Activated CD4-positive, alpha-beta T cell treated with anti-CD3 and anti-CD28 coated beads, Interleukin-2, Interleukin-6, amounts not matched to agents 100 ng/mL and 50 ng/mL, durations not matched to agents 16 hours and 8 hours (primary cell): ENCODE results near the gene NUDT5.
A peak's percentile ranks its signal among the peaks of the same experiment; 100 is the strongest.
"Not testable (repeated sequence)": the region's sequence is repeated elsewhere in the genome, so short reads cannot be mapped to it uniquely, and the experiment has no call there.

Experiments used
- DNase-seq: peaks from one replicate; pipeline ENCODE4 v3.0.0-alpha.2; 2020

Gene NUDT5

DNA sequence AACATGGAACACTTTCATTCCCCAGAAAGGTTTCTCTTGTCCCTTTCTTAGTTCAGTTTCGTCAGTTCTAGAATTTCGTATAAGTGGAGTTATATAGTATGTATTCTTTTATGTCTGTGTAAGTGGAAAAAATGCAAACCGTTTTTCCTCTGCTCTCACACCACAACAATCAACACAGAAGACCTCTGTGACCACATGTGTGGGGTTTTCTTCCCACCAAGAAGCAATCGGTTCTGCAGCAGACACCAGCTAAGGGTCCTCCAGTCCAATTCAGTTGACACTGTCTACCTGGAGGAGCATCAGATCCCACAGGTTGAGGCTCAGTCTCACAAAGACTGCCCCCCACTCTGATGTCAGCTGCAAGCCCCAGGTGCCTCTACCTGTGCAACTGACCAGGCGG, 6.5 kb upstream of the NUDT5 start:
- DNase-seq = no peak

GRCh38 chr10:12201543-12201942, 5.9 kb upstream of the NUDT5 start:
- DNase-seq = peak; percentile 70

DNA sequence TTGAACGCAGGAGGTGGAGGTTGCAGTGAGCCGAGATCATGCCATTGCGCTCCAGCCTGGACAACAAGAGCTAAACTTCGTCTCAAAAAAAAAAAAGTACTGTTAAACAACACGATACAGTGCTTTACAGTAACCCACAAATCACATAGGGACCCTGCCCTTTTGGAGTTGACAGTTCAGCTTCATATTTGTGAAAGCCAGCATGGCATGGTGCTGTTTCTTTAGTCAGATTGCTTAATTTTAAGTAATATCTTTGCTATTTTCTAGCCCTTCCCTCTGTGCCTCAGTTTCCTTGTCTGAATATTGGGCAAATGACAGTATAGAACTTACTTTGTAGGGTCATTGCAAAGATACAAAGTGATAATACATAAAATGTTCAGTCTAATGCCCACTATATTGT, 5.2 kb upstream of the NUDT5 start:
- DNase-seq = no peak

DNA sequence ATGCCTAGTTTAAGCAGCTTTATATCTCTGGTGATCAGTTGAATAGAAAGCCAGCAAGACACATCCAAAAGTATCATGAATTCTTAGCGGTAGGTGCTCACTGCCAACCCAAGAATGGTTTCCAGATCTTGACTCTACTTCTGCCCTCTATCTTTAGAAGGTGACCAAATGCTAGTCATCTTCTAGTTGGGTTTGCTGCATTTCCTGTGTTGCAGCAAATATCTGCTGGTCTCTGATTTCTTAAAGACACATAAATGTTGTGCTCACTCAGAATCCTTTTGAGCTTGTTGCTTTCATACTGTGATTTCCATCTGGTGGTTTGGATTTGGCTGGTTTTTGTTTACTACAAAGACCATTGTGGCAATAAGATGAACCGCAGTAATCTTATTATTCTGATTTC, 2.5 kb upstream of the NUDT5 start:
- peak; percentile 39 for DNase-seq

DNA sequence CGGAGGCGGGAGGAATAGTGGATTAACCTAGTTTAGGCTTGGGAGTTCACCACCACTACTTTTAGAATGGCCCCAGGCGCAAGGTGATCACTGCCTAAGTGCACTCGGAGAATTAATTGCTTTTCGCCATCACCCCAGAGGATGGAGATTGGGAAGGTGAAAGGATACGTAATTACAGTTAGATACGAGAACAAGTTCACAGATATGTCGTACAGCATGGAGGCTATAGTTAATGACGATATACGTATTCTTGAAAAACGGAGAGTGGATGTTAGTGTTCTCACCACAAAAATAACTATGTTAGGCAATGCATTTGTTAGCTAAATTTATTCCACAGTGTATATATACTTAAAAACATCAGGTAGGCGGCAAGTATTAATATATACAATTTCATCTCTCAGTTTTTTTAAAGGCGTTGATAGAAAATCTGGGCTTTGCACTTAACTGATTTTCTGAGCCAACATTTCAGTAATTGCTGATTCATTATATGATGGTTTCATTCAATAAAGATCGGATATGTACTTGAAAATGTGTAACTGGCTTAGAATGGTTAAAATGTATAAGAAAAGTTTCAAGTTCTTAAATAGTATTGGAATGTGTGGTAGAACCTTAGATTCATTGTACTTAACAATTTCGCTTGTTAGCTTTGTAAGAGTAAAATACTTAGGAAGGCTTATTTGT, 980 bp upstream of the NUDT5 start:
- no peak for DNase-seq

- no peak for DNase-seq
Observed at GRCh38 chr10:12195281-12195602, 449 bp downstream of the NUDT5 start.

- DNase-seq = peak; percentile 52
Observed at GRCh38 chr10:12194752-12195271, 879 bp downstream of the NUDT5 start.

GRCh38 chr10:12193193-12193592, 2.5 kb downstream of the NUDT5 start:
- no peak for DNase-seq

DNA sequence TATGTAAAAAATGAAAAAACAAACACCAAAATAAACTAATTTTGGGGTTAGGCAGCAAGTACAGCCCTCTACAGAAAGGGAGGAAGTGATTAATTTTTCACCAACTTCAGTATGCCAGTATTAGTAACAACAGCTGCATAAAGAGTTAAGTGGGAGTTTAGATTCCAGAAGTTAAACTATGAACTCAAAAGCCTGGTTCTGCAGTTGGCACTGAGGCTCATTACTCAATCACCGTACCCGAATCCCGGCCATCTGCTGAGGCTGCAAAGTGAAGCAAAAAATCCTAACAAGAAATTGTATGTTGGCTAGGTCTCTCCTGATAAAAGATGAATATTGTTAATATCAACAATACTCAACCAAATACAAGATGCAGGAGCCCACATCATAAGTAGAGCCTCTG, 4.0 kb downstream of the NUDT5 start:
- peak; percentile 24 for DNase-seq

- no peak for DNase-seq
Observed at GRCh38 chr10:12189426-12189825, 6.3 kb downstream of the NUDT5 start.

- no peak for DNase-seq
Observed at GRCh38 chr10:12188656-12189055, 7.0 kb downstream of the NUDT5 start.

- DNase-seq = no peak
Observed at GRCh38 chr10:12187321-12187905, 8.3 kb downstream of the NUDT5 start.

DNA sequence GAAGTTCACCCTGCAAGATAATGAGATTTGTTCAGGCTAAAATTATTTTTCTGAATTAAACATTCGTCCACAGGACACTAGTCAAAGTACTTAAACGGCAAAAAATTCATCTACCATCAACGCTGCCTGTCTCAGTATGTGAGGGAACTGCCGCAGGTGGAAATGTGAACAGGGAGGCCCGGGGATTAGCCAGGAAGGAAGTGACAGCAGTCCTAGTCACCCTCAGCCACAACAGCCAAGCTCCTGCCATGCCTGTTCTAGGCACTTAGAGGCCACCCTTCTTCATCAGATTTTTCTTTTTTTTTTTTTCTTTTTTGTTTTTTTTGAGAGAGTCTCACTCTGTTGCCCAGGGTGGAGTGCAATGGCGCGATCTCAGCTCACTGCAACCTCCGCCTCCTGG, 9.4 kb downstream of the NUDT5 start:
- peak; percentile 38 for DNase-seq

DNA sequence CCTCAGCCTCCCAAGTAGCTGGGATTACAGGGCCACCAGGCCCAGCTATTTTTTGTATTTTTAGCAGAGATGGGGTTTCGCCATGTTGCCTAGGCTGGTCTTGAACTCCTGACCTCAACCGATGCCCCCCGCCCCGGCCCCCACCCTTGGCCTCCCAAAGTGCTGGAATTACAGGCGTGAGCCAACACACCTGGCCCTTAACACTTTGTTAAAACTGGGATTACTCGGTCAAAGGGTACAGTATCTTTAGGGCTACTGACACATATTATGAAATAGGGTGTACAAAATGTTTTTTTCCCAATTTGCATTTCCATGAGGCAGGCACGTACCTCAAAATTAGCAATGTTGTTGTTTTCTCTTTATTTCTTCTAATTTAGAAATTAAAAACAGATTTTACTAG, 11.5 kb downstream of the NUDT5 start:
- no peak for DNase-seq

DNA sequence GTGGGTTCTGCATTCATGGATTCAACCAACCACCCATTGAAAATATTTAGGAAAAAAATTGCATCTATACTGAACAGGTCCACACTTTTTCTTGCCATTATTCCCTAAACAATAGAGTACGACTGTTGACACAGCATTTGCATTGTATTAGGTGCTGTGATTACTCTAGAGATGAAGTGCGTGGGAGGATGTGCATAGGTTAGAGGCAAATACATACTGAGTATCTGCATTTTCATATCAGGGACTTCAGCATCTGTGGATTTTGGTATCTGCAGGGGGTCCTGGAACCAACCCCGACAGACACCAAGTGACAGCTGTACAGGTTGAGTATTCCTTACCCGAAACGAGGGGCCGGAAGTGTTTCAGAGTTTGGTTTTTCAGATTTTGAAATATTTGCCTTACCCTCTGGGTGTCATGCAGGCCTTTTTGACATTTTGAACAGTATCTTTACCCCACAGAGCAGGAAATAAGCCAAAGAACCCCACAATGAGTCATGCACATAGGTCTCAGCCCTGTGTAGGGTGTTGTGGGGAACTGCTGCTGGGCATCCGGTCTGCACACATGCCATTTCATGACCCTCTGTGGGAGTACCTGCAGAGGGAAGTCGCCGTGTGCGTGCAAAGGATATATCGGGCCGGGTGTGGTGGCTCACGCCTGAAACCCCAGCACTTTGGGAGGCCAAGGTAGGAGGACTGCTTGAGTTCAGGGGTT, 14.5 kb downstream of the NUDT5 start:
- DNase-seq = peak; percentile 90

- no peak for DNase-seq
Observed at GRCh38 chr10:12180221-12180974, 15.3 kb downstream of the NUDT5 start.

DNA sequence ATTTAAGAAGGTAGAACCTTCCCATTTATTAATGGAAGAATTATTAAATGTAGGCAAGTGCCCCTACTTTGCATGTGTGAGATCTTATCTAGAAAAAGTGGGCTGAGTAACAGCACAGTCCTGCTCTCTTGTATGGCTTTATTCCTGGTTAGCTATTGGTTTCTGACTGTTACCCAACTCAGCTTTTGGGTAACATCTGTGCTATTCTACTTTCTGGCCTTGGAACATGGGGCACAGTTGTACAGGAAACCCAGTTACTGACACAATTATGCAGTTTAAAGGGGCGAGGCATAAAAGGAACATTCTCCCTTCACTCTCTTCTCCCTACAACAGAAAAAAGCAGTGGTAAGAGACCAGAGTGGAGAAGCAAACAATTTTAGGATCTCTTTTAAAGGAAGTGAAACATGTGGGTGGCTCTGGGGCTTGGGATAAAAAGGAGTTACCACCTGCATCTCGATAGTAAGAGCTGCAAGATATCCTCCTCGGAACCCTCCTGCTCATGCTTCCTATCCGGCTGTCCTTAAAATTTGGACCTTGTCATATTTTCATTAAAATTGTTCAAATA, 16.0 kb downstream of the NUDT5 start:
- no peak for DNase-seq

- no peak for DNase-seq
Observed at GRCh38 chr10:12177642-12178041, 18.0 kb downstream of the NUDT5 start.

DNA sequence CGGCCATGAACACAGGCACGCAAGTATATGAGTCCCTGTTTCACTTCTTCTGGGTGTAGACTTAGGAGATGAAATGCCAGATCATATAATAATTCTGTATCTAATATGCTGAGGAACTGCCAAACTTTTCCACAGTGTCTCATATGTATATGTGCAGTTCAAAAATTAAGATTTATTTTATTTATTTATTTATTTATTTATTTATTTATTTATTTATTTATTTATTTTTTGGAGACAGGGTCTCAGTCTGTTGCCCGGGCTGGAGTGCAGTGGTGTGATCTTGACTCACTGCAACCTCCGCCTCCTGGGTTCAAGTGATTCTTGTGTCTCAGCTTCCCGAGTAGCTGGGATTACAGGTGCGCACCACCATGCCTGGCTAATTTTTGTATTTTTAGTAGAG, 24.2 kb downstream of the NUDT5 start:
- not testable (repeated sequence) for DNase-seq

GRCh38 chr10:12165999-12166775, 29.5 kb downstream of the NUDT5 start:
- DNase-seq = no peak

DNA sequence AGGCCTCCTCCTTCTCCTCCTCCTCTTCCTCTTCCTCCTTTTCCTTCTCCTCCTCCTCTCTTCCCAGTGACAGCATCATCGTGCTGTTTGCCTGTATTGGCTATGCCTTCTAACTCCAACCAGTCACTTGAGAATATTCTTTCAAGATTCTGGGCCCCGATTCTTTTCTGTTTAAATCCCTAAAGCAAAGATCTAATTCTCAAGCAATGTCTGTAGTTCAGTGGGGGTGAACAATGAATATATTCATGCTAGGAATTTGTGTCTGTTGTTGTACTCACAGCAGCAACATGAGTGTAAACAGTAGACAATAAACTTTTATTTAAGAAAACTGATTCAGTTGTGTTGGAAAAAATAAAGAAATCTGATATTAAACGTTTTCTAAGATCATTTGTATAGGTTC, 30.7 kb downstream of the NUDT5 start:
- DNase-seq = no peak

DNA sequence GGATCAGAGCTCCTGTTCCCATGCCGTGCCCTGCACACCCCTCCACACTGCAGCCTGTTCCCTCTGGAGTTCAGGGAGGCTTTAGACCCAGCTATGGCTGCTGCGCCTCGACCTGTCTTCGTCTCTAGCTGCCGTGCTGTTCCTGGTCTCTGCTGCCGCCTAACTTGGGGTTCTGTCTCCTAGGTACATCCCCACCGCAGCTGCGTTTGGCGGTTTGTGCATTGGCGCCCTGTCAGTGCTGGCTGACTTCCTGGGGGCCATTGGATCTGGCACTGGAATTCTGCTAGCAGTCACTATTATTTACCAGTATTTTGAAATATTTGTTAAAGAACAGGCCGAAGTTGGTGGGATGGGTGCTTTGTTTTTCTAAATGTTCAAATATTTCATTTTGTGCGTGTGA, 31.6 kb downstream of the NUDT5 start:
- no peak for DNase-seq
